Coronary artery (tissue), 2 donors: ENCODE results near the gene FAM3C.
"Not testable (repeated sequence)": the region's sequence is repeated elsewhere in the genome, so short reads cannot be mapped to it uniquely, and the experiment has no call there.

Source experiments
- DNase-seq: peaks from one replicate; pipeline ENCODE4 v3.0.0-alpha.2; 2017; ENCODE audit warnings: low spot score
- H3K27ac ChIP-seq, 2 donors: fragments of 200-600 bp; sonication (generic); one replicate each; pipeline ENCODE4 v1.5.1; 2016 to 2019
- H3K4me3 ChIP-seq: fragments of 200-600 bp; sonication (generic); 2 replicates; pipeline ENCODE4 v1.5.1; 2016; ENCODE audit warnings: mild to moderate bottlenecking, moderate library complexity
- TF ChIP-seq, protein P1 (sequence below): fragments of 200-600 bp; sonication (generic); IDR thresholded peaks from one replicate; pipeline ENCODE4 v1.5.1; 2019; ENCODE audit warnings: antibody characterized with exemption

The FAM3C gene

DNA sequence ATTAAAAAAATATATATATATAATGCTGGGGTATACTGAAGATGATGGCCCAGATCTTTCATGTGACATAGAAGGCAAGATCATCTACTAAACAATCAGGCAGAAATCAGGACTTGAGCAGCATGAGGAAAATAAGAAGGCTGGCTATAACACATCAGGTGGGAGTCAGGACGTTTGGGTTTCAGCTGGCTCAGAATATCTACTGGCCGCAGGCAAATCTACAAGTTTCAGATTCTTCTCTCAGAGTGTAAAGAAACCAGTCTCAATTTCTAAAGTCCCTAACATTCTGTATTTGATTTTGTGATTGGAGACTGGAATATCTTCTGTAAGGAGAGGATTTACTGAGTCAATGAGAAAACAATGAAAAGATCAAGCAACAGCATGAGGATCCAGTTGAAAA lies 37.7 kb upstream of the FAM3C start:
- no peak overlapping the region for H3K4me3 ChIP-seq
- DNase-seq, result no peak
- TF ChIP-seq, protein P1, sequence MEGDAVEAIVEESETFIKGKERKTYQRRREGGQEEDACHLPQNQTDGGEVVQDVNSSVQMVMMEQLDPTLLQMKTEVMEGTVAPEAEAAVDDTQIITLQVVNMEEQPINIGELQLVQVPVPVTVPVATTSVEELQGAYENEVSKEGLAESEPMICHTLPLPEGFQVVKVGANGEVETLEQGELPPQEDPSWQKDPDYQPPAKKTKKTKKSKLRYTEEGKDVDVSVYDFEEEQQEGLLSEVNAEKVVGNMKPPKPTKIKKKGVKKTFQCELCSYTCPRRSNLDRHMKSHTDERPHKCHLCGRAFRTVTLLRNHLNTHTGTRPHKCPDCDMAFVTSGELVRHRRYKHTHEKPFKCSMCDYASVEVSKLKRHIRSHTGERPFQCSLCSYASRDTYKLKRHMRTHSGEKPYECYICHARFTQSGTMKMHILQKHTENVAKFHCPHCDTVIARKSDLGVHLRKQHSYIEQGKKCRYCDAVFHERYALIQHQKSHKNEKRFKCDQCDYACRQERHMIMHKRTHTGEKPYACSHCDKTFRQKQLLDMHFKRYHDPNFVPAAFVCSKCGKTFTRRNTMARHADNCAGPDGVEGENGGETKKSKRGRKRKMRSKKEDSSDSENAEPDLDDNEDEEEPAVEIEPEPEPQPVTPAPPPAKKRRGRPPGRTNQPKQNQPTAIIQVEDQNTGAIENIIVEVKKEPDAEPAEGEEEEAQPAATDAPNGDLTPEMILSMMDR, result no peak
- H3K27ac ChIP-seq, result no peak overlapping the region

DNA sequence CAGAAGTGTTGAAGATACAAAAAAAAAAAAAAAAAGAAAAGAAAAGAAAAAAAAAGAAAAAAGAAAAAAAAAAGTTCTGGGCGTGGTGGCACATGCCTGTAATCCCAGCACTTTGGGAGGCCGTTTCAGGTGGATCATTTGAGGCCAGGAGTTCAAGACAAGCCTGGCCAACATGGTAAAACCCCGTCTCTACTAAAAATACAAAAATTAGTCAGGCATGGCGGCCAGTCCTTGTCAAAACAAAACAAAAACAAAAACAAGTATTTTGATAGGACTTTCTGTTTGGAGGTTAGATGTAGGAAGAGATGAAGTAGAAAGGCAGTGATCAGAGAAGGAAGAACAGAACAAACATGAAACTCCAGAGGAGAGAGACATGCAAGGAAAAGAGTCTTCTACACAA lies 36.4 kb upstream of the FAM3C start:
- H3K27ac ChIP-seq, DNase-seq: not testable (repeated sequence)

DNA sequence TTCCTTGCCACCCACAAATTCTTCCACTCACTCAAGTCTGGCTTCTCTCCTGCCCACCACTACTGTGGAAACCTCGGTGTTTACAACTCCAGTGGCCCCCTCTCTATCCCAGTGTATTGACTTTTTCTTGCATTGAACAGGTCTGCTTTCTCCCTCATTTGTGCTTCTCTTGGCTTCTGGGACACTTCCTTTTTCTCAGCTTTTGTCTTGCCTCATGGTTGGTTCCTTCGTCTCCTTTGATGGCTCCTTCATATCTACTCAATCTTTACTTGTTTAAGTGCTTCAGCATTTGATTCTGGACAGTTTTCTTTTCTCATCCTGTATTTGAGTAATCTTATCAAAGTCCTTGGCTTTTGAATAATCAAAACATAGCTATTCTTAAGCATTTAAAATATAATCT lies 35.9 kb upstream of the FAM3C start:
- TF ChIP-seq, protein P1, result no peak
- no peak for DNase-seq
- Histone ChIP-seq H3K27ac (no peak overlapping the region), H3K4me3 (no peak overlapping the region)

More for the DNA sequence above, 36.4 kb upstream of the FAM3C start:
- H3K4me3 ChIP-seq, result not testable (repeated sequence)

DNA sequence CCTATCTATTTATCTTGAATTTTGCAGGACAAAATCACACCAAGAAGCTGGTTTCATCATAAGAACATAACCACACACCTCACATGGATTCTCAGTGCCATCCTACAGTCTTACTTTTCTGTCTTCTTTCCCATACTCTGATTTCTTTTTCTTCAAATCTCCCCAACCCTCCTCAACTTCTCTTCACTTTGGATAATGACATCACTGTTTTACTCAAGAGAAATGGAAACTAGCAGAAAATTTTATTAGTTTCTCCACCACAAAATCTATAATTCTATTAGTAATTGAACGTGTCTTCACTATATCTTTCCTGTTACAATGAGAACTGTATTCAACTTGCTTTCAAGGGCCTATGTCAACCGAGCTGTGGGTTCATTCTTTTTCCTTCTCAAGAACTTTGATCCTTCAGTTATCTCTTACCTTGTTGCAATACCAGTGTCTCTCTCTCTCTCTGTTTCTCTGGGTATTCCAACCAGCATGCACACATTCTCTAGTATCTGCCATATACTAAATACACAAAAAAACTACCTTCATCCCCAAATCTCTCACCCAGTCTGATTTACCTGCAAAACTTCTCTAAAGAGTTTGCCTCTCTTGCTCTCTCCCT lies 35.4 kb upstream of the FAM3C start:
- no peak overlapping the region for H3K27ac ChIP-seq
- TF ChIP-seq, protein P1, result no peak
- no peak for DNase-seq
- no peak overlapping the region for H3K4me3 ChIP-seq

DNA sequence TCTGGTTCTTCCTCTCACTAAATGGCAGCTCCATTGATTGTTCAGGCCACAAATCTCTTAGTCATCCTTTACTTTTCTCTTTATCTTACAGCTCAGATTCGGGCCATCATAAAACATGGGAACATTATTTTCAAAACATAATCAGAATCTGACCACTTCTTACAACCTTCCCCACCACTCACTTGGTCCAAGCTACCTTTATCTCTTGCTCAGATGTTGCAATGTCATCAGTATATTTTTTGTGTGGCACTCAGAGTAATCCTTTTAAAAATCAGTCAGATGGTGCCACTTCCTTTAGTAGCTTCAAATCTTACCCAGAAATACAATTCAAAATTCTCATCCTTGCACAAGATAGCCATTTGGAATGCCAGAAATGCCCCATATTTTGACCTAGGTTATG lies 34.5 kb upstream of the FAM3C start:
- H3K27ac ChIP-seq, result no peak overlapping the region
- TF ChIP-seq, protein P1, result no peak
- no peak for DNase-seq

DNA sequence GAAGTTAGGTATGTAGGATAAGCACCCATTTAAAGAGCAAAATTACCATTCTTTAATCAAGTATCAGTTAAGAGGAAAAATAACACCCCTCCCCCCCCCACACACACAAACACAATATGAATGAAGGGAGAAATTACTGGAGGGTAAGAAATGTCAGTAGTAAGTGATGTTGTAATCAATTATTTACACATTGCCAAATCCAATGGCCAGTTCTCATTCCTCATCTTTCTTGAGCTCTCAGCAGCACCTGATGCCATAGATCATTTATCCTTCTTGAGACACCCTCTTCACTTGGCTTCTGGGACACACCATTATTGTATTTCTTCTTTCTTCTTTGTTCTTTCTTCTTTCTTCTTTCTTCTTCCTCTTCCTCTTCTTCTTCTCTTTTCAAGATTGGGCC lies 33.7 kb upstream of the FAM3C start:
- TF ChIP-seq, protein P1, result no peak
- Histone ChIP-seq H3K4me3 (no peak overlapping the region), H3K27ac (no peak overlapping the region)
- DNase-seq, result no peak

More for the DNA sequence above, 34.5 kb upstream of the FAM3C start:
- no peak overlapping the region for H3K4me3 ChIP-seq

DNA sequence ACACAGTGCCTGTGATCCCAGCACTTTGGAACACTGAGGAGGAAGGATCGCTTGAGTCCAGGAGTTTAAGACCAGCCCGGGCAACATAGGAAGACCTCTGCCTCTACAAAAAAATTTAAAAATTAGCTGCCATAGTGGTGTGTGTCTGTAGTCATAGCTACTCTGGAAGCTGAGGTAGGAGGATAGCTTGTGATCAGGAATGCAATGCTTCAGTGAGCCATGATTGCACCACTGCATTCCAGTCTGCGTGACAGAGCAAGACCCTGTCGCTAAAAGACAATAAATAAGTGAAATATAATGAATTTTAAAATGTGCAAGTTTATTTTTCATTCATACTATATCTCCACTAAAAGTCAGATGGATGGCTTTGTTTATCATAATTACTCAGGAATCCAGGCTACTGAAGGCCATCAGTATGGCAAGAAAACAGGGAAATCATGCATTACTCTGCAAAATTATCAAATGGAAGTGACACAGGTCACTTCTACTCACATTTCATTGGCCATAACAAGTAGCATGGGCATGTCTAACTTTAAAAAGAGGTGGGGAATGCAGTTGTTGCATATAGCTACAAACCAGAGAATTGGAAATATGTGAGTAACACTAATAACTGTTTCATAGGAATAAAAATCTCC lies 32.9 kb upstream of the FAM3C start:
- DNase-seq, result no peak
- no peak overlapping the region for H3K27ac ChIP-seq
- TF ChIP-seq, protein P1, result no peak
- no peak overlapping the region for H3K4me3 ChIP-seq

DNA sequence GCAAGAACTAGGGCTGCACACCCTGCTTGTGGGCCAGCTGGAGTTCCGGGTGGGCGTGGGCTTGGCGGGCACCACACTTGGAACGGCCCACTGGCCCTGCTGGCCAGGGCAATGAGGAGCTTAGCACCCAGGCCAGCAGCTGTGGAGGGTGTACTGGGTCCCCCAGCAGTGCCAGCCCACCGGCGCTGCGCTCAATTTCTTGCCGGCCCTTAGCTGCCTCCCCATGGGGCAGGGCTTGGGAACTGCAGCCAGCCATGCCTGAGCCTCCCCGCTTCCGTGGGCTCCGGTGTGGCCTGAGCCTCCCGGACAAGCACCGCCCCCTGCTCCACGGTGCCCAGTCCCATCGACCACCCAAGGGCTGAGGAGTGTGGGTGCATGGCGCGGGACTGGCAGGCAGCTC lies 25.6 kb upstream of the FAM3C start:
- not testable (repeated sequence) for H3K4me3 ChIP-seq, DNase-seq, H3K27ac ChIP-seq
